Tibial nerve (tissue), 4 donors: Measurements from ENCODE around the gene MRLN.

Experiments used
- EP300 ChIP-seq, 2 donors: sonication (generic); formaldehyde crosslinking; IDR thresholded peaks; one replicate each; pipeline ENCODE4 v1.6.1; 2017; ENCODE audit warnings: antibody characterized with exemption in 2 of 2, mild to moderate bottlenecking in 1 of 2
- TF ChIP-seq, protein P1 (sequence below), 5 experiments: fragments of 200-600 bp in 3 of 5; fragments of 450-650 bp in 2 of 5; sonication (generic) in 3 of 5; IDR thresholded peaks; one replicate each; pipeline ENCODE4 v1.5.1; 2016 to 2019; ENCODE audit warnings: antibody characterized with exemption in 5 of 5, mild to moderate bottlenecking in 3 of 5, moderate library complexity in 2 of 5

DNA sequence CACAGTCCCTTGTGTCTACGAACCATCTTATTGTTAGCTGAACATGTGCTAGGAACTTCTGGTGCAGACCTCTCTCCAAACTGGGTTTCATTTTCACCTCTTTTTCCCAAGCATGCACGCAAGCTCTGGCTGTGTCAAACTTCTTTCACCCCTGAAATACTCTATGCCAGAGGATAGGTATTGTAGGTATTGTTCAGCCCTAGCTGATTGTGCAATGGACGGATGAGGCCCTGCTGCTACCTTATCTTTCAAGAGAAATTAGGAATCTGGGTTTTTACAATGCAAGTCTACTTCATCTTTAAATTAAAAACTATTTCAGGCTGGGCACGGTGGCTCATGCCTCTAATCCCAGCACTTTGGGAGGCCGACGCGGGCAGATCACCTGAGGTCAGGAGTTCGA, 28.3 kb upstream of the MRLN start:
- TF ChIP-seq, protein P1, sequence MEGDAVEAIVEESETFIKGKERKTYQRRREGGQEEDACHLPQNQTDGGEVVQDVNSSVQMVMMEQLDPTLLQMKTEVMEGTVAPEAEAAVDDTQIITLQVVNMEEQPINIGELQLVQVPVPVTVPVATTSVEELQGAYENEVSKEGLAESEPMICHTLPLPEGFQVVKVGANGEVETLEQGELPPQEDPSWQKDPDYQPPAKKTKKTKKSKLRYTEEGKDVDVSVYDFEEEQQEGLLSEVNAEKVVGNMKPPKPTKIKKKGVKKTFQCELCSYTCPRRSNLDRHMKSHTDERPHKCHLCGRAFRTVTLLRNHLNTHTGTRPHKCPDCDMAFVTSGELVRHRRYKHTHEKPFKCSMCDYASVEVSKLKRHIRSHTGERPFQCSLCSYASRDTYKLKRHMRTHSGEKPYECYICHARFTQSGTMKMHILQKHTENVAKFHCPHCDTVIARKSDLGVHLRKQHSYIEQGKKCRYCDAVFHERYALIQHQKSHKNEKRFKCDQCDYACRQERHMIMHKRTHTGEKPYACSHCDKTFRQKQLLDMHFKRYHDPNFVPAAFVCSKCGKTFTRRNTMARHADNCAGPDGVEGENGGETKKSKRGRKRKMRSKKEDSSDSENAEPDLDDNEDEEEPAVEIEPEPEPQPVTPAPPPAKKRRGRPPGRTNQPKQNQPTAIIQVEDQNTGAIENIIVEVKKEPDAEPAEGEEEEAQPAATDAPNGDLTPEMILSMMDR (IDR thresholded peaks at IDR 0.05) = no peak
- no peak for TF ChIP-seq EP300 (IDR thresholded peaks at IDR 0.05)
